ENCODE results near the gene NLGN1. TPM values are rescaled to one million over a fixed set of nuclear protein-coding genes. Genes with fewer than 3 reads are reported as not detected.
"Not testable (repeated sequence)": the region's sequence is repeated elsewhere in the genome, so short reads cannot be mapped to it uniquely, and the experiment has no call there.

NLGN1 gene
- total and polyA plus RNA-seq, 2 of the 8 experiments (the other 6 are each of a cell fraction or from before 2014, with no cell fraction given) = 7.8 to 14.8 TPM

GRCh38 chr3:174211896-174212295 lies 814.4 kb downstream of the NLGN1 start:
- H4K91ac ChIP-seq (replicated peaks; ENCODE audit: insufficient read length, low read length); H4K8ac ChIP-seq (ENCODE audit: extremely low read depth, insufficient read depth, low read length); H4K5ac ChIP-seq (ENCODE audit: insufficient read length, low read depth, low read length); H3K27ac ChIP-seq (ENCODE audit: low read depth, low read length); H3K23me2 ChIP-seq (ENCODE audit: low read depth, low read length); H2BK120ac ChIP-seq (replicated peaks; ENCODE audit: low read depth, low read length); DNase-seq (ENCODE audit: low read depth in 1 of 2, low spot score in 2 of 2); H3K56ac ChIP-seq (replicated peaks; ENCODE audit: insufficient read length, low read depth, low read length); H3K18ac ChIP-seq (ENCODE audit: extremely low read depth, low read length); H2AFZ ChIP-seq (ENCODE audit: low read length); H2BK15ac ChIP-seq (ENCODE audit: low read length); H3K14ac ChIP-seq (ENCODE audit: insufficient read length); H3K4me2 ChIP-seq (ENCODE audit: insufficient read depth in 1 of 2, low read depth in 2 of 2, low read length in 2 of 2); H3K4me3 ChIP-seq (ENCODE audit: extremely low read depth in 1 of 4, insufficient read depth in 2 of 4, low read depth in 3 of 4, low read length in 4 of 4); FAIRE-seq; H3K4ac ChIP-seq (replicated peaks; ENCODE audit: insufficient read length, low read depth, low read length); H3K9ac ChIP-seq (replicated peaks in 1 of 4; ENCODE audit: extremely low read depth in 1 of 4, low read depth in 3 of 4, low read length in 3 of 4); H2BK12ac ChIP-seq (ENCODE audit: low read depth, low read length); POLR2A ChIA-PET (ENCODE audit: partially characterized antibody); H2AK5ac ChIP-seq (ENCODE audit: low read depth, low read length); H3K4me1 ChIP-seq (replicated peaks in 1 of 4; ENCODE audit: control insufficient read depth in 3 of 4, insufficient read depth in 4 of 4, low read length in 3 of 4); H3K79me2 ChIP-seq (ENCODE audit: control insufficient read depth in 1 of 2, insufficient read depth in 2 of 2, low read length in 2 of 2); H3K79me1 ChIP-seq (ENCODE audit: low read depth, low read length); H4K20me1 ChIP-seq (replicated peaks in 1 of 2; ENCODE audit: control insufficient read depth in 1 of 2, insufficient read depth in 2 of 2, low read length in 2 of 2); H3K27me3 ChIP-seq (replicated peaks in 1 of 4; ENCODE audit: control insufficient read depth in 3 of 4, extremely low read depth in 1 of 4, insufficient read depth in 3 of 4, low read length in 3 of 4); H2BK5ac ChIP-seq (ENCODE audit: low read depth, low read length); H3K36me3 ChIP-seq (ENCODE audit: control insufficient read depth in 2 of 4, insufficient read depth in 4 of 4, low read length in 3 of 4); H3K9me3 ChIP-seq (ENCODE audit: insufficient read depth in 2 of 2, low read depth in 1 of 2, low read length in 1 of 2); H2BK20ac ChIP-seq (ENCODE audit: low read length); H3K23ac ChIP-seq (ENCODE audit: insufficient read length): not testable (repeated sequence)
- 94% methylated on average over 24 of the region's 24 CpGs; no CpG with 5 or more reads in 1 of the 2 experiments for WGBS, 2 experiments (ENCODE audit: extremely low coverage in 1 of 2, insufficient coverage in 1 of 2, insufficient read length in 1 of 2, insufficient replicate concordance in 2 of 2, low coverage in 1 of 2, low lambda C conversion rate in 2 of 2, missing lambda C conversion rate in 1 of 2)
- CTCF ChIA-PET (ENCODE audit: partially characterized antibody) = interaction anchor here (0.6 kb wide), 1 partner anchor 26 kb away, joined by 3 read pairs; no protein-coding TSS in a partner anchor
